Non-pigmented ciliary epithelial cell (primary cell): ENCODE results near the gene ELOVL1.
A peak's percentile ranks its signal among the peaks of the same experiment; 100 is the strongest.
"Not testable (repeated sequence)": the region's sequence is repeated elsewhere in the genome, so short reads cannot be mapped to it uniquely, and the experiment has no call there.

Source experiments
- DNase-seq: peaks from one replicate; pipeline ENCODE4 v3.0.0-alpha.2; 2010; ENCODE audit warnings: low read depth

Gene ELOVL1

DNA sequence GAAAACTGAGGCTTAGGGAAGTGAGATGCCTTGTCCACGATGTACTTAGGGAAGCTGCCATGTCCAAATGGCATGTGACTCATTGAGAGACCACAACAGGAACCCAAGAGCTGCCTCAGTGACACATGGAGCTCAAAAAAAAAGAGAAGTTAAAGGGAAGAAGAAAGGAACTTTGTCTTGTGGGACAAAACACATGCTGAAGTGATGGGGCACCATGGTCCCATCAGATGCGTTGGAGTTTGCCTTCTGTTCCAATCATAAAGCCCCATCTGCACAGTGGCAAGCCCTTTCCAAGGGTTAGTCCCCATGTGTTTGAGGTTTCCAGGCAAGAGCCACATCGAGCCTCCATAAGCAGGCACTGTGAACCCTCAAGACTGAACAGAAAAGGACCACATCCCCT, 13.8 kb upstream of the ELOVL1 start:
- no peak for DNase-seq

DNA sequence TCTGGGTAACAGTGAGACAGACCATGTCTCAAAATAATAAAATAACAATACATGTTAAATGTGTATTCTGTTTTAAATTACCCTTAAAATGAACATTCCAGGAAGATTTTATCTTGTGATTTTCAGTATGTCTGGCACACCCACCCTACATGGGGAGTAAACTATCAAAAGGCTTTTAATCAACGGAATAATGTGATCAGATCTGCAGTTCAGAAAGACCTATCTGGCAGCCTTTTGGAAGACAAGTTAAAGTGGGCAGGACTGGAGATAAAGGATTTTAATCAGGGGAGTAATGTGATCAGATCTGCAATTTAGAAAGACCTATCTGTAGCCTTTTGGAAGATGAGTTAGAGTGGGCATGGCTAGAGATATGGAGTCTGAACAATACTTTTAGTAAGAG, 11.7 kb upstream of the ELOVL1 start:
- DNase-seq = no peak

DNA sequence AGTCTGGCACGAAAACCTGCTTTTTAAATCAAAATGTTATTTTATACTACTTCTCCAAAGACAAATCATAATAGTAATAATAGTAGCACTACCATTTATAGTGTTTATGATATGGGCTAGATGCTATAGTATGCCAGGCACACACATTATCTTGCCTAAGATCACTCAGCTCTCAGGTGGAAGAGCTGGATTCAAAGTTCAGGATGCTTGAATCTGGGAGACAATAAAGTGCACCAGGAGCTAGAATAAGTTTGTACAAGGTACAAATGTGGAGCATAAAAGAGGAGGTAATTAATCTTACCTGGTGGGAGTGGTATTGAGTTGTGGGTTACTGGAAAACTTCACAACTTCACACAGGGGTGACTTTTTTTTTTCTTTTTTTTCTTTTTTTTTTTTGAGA, 10.0 kb upstream of the ELOVL1 start:
- DNase-seq = no peak

DNA sequence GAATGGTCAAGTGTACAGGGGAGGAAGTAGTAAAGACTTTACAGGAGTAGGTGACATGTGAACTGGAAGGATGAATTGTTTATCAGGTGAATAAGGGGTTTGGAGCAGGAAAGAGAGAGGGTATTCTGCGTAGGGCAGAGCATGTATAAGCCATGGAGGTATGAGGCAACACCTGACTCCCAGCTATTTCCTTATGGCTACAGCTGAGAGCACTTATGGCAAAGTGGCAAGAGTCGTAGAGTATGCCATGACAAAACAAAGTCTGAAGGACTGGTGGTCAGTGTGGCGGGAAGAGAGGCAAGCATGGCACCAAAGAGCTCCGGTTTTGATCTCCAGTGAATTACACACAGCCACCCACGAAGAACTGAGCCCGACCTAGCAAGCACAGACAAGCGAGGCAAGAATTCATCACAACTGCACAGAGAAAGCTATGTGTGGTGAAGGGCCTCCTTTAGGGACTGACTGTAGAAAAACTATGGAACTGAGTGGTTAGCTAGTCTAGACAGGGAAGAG, 9.0 kb upstream of the ELOVL1 start:
- no peak for DNase-seq

DNA sequence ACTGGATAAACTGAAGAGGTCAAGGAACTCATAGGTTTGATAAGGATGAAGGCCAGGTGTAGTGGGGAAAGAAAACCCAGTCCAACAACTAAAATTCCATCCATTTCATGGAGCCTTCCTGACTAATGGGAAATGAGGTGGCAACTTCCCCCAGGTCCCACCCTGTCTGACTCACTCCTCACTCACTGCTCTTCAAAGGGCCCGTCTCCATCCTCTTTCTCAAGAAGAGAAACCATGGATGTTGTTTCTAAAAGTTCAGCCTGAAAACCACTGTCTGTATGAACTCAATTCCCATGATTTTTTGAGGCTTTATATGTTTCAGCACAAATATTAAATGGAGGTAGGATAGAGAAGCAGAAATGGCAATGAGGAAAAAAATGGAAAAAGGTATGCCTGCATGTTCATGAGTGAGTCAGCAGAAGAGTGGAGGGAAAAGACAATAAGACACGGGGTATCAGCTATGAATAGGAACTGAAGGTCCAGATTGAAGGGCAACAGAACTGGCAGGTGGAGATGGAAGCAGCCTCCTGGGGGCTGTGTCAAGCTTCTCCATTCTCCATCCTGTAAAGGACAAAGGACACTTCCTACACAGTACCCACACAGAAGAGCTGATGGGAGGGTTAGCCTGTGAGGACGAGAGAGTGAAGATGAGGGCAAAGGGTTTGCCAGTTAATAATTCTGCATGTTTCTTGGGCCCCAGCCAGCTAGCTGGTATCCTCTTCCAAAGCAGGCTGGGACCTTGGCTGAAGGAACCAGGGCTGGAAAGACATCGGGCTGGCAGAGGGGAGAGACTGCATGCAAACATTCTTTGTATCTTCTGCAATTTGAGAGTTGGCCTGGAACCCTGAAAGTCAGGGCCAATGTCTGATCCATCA, 5.5 kb upstream of the ELOVL1 start:
- no peak for DNase-seq

DNA sequence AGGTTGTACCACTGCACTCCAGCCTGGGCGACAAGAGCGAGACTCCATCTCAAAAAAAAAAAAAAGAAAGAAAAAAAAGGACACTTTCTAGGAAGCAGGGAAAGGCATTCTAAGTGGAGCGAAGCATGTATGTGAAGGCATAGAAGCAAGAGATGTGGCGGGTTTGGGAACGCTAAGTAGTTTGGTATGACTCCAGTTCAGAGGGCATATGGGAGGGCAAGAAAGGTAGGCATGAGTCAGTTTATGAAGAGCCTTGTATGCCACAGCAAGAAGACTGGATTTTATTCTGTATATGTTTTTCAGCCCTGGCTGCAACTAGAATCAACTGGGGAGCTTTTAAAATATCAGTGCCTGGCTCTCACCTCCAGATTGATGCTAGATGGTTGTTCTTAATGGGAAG, 4.4 kb upstream of the ELOVL1 start:
- no peak for DNase-seq

DNA sequence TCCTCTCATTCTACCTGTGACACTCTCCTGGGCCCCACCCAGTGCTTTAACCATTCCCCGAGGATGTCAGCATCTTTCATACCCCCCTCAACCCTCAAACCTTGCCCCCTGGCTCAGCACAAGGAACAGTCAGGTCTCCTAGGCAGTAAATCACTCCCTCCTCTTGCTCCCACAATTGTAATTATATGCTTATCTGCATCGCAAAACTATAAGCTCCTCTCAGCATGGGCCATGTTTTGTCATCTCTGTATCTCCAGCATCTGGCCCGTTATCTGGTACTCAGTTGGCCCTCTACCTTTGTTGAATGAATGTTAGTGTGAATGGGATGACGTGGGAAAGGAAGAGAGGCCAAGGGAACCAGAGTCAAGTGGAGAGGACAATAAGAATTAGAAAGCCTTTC, 2.8 kb upstream of the ELOVL1 start:
- DNase-seq = no peak

DNA sequence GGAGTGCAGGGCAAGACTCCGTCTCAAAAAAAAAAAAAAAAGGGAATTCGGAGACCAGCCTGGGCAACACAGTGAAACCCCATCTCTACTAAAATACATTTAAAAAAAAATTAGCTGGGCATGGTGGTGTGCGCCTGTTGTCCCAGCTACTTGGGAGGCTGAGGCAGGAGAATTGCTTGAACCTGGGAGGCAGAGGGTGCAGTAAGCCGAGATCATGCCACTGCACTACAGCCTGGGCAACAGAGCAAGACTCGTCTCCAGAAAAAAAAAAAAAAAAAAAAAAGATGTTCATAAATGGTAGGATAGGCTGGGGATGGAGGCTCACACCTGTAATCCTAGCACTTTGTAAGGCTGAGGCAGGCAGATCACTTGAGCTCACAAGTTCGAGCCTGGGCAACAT, 2.0 kb upstream of the ELOVL1 start:
- not testable (repeated sequence) for DNase-seq

DNA sequence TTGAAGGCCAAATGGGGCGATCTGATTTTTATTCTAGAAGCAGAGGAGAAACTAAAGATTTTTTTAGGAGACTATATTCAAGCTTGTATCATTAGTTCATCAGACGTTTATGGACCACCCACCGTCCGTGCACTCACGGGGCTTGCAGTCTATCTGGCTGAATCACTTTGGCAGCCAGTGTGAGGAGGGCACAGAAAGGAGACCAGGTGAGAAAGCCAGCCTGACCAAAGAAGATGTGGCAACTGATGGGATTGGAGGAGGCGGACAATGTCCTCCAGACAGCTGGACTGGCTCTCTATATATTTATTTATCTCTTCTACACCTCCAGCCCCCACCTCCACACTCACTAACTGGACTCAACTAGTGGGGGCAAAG, 822 bp upstream of the ELOVL1 start:
- DNase-seq = no peak

DNA sequence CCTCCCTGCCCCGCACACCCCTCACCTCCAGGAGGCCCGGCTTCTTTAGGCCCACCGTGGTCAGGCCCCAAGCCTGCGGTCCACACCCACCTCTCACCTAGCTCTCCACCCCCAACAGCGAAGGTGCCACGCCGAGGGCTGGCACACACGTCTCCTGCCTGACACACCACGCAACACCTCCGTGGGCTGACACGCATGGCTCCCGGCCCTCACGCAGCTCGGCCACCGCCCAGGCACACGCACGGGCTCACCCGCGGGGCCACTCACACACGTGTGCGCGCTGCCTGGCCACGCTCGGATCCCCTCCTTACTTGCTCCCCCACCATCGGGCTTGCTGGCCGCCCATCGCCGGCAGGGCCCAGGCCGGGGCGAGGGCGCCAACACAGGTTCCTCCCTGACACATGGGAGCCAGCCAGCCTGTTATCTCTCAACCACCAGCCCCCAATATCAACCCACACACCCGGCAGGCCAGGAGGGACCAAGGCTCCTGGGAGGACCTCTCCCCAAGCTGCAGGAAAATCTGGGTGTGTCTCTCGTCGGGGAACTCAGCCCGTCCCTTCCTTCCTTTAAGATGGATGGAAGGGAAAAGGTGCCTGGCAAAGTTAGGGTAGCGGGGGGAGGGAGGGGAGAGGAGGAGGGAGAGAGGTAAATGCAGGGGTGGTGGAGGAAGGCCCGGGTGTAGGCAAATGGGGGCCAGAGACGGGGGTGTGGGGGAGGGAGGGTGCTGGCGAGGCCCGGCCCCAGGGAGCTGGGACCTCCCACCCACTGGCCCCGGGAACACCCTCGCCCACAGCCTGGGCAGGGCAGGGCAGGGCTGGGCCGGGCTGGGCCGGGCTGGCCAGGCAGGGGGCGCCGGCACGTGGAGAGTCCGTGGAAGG, 546 bp downstream of the ELOVL1 start:
- DNase-seq = no peak

DNA sequence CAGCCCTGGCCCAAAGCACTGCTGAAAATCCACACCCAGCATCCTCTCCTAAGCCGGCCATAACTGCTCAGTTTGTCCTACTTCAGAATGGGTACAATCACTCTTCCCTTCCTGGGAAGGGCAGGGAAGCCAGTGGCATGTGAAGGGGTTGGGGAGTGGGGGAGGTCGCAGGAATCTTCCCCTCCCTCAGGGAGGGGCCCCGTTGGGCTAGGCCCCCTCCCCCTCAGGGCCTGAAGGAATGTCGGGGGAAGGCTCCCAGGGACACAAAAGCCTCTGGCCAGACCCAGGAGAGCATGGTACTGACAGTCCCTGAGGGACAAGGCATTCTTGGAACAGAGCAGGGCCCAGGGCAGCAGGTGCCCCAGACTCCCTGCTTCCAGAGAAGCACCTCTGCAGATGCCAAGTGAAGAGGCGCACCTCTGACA, 1.2 kb downstream of the ELOVL1 start:
- DNase-seq = no peak

DNA sequence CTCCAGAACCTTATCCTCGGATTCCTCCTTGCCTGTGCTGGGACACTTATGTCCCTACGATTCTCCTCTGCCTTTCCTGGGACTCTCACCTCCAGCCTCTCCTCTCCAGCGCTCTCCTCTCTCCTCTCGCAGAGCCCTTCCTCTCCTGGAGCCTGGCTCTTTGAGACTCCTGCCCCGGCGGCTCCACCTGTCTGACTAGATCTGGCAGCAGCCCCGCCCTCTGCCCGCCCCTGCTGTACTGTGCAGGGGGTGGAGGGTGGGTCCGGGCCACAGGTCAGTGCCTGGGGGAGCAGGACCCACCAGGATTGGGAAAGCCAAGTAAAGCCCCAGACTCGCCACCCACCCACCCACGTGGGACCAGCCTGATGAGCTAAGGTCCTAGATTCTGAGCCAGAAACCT, 1.6 kb downstream of the ELOVL1 start:
- no peak for DNase-seq

DNA sequence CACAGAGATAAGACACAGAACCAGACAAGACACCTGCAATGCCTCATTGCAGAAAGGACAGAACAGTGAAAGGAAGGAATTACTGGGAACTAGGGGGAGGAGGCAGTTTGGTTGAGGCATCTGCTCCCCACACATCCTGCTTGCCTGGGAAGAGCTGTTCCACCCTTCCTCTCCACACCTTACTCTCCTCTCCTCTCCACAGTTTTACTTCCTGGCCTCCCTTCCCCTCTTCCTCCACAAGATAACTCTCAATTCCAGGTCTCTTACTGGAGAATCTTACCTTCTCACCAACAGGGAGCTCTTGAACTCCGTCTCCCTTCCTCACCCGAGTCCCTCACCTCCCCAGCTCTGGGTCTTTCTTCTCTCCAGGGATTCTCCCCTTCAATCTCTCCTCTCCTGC, 2.1 kb downstream of the ELOVL1 start:
- DNase-seq = no peak

DNA sequence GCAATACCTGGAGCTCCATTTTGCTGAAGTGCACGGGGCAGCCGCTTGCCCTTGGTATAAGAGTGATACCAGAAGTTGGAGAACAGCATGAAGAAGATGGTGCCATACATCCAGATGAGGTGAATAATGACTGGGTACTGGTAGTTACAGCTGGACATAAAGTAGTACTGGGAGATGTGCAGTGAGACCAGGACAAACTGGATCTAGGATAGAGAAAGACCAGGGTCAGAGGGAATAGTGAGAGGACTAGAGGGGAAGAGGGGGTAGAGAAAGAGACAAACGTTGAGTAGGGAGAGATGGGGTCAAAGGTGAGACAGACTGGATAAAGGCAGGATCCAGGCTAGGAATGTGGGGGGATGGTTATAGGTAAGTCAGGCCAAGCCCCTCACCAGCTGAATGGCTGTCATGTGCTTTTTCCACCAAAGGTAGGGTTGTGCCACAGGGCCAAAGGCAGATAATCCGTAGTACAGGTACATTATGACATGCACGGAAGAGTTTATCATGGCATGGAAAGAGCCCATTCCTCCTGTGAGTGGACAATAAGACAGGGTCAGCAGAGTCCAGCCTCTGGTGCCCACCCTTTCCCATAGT, 3.8 kb downstream of the ELOVL1 start:
- no peak for DNase-seq

DNA sequence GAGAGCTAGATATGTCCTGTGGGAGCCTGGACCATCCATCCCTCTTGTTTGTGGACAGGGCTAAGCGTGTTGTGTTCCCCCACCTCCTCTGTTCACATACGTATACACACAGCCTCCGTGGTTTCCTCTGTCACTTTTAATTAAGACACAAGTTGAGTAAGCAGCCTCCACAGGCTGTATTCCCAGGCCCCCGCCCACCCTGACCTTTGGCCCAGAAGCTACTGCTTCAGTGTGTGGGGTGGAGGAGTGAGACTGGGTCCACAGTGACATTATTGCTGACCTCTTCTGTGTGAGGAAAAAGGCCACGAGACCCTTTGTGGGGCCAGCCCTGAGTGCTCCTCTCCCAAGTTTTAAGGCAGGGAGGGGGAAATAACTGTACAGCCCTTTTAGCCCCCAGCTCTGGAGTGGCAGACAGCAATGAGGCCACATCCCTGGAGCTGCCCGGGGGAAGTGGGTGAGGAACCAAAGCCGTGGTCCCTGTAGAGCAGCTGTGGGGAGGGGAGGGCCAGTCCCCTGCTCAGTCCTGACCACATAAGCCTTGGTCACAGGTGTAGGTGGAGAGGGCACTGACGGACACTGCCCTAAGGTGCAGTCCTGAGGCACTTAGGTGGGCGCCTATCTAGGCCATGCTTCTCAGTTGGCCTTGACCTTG, 4.4 kb downstream of the ELOVL1 start:
- DNase-seq = no peak

DNA sequence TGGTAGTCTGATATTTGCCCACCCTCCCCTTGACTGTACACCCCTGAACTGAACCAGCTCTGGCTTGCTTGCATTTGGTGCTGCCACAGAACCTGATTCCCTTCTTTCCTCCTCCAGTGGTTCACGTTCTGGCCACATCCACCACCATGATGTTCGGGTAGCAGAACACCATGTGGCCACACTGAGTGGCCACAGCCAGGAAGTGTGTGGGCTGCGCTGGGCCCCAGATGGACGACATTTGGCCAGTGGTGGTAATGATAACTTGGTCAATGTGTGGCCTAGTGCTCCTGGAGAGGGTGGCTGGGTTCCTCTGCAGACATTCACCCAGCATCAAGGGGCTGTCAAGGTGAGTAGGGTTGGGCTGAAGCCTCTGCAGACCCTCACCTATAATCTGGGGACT, 7.2 kb downstream of the ELOVL1 start:
- DNase-seq = no peak

DNA sequence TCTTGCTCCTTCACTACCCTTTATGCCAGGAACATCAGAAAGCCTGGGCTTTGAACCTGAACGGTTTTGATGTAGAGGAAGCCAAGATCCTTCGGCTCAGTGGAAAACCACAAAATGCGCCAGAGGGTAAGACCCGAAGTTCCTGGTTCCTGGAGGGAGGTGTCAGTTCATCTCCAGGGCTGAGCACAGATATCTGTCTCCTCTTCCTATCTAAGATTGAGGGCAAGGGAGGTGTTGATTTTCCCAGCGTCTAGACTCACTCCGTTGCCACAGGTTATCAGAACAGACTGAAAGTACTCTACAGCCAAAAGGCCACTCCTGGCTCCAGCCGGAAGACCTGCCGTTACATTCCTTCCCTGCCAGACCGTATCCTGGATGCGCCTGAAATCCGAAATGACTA, 8.1 kb downstream of the ELOVL1 start:
- no peak for DNase-seq

DNA sequence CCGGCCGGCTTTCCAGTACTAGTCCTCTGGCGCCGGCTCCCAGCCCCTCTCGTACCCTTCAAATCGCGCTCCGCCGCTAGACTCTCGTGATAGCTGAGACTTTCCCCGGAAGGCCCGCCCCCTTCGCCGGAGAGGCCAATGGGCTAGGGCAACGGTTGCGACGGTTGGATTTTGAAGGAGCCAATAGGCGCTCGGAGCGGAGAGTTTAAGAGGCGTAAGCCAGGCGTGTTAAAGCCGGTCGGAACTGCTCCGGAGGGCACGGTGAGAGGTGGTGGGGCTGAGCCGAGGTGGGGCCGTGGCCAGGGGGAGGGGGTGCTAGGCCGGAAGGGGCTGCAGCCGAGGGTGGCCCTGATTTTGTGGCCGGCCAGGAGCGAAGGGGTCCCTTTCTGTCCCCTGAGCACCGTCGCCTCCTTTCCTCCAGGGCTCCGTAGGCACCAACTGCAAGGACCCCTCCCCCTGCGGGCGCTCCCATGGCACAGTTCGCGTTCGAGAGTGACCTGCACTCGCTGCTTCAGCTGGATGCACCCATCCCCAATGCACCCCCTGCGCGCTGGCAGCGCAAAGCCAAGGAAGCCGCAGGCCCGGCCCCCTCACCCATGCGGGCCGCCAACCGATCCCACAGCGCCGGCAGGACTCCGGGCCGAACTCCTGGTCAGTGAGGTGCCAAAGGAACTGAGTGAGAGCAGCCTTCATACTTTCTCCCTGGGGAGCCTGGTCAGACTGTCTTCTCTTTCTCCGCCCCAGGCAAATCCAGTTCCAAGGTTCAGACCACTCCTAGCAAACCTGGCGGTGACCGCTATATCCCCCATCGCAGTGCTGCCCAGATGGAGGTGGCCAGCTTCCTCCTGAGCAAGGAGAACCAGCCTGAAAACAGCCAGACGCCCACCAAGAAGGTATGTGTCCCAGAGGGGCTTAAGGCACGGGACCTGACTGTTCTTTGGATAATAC, 8.8 kb downstream of the ELOVL1 start, which contains the start of gene CDC20:
Gene CDC20 (plus strand): TSS at position 236 of the 948 bp plus-strand sequence. CDS start 235 bp downstream, at position 471.
- DNase-seq = peak; percentile 76

DNA sequence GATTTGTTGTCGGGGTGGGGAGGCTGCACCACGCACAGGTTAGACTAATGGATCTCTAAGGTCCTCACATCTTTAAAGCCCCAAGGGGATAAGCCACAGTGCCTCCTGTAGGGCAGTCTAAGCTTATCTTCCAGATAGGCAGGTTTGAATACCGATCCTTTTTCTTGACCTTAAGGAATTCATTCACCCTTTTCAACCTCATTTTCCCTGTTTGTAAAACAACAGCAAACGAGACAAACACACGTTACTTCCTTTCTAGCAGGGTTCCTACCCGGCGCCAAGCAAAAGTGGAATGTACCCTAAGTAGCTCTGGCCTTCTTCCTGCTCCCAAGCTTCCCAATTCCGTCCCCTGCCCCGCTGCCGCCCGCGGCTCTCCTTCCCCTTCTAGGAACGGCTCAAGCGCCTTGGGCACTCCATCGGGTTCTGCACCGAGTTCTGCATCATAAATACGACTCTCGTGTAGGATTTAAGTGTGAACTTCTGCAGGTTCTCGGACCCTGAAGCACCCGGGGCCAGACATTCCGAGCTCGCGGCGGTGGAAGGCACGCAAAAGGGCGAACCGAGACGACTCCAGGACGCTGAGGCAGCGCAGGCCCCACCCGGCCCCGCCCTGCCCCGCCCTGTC, 9.6 kb downstream of the ELOVL1 start:
- DNase-seq = no peak

DNA sequence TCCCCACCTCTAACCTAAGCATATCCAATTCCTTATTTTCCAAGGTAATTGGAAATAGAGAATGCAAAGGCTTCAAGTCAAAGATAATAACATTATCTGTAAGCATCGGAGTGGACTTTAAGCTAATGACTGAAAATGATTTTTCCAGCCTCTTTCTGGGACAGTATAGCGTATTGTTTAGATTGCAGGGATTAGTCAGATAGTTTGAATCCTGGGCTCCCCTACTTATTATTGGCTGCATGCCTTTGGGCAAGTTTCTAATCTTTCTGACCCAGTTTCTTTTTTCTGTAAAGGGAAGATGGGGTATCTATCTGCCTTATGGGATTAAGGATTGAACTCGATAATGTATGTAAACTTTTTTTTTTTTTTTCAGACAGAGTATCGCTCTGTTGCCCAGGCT, 10.6 kb downstream of the ELOVL1 start:
- no peak for DNase-seq
